ENCODE measurements around the gene CIAPIN1.
"Not testable (repeated sequence)": the region's sequence is repeated elsewhere in the genome, so short reads cannot be mapped to it uniquely, and the experiment has no call there.

The CIAPIN1 gene

DNA sequence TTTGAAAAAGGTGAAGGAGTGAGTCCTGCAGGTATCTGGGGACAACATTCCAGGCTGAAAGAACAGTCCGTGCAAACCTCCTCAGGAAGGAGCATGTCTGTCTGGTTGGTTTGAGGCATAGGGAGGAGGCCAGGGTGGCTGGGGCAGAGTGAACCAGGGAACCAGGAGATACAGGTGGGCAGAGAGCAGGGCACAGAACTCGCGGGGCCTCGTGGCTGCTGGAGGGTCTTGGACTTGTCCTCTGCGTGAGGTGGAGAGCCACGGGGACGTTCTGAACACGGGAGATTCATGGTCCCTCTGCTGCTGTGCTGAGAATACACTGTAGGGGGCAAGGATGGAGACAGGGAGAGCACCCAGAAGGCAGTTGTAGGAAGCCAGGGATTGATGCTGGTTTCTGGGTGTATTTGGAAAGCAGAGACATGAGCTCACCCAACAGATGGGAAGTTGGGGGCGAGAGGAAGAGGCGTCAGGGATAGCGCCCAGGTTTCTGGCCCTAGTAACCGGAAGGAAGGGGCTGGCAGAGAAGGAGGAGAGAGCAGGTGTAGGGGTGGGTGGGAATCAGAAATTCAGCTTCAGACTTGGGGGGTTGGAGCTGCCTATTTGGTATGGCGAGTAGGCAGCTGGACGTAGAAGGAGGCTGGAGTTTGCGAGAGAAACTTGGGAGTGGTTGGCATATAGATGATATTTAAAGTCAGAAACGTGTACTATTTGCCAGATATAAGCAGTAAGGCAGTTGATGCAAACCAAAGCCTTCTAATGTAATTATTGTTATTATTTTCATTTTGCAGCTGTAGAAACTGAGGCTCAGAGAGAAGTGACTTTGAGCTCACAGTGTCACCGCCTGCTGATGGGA is 43.0 kb downstream of the CIAPIN1 start, which contains the start of gene CCL17:
TSS of gene CCL17 (plus strand) at position 803 of the 853 bp plus-strand sequence. CDS start 9,166 bp downstream, outside the sequence.
- no peak for DNase-seq

DNA sequence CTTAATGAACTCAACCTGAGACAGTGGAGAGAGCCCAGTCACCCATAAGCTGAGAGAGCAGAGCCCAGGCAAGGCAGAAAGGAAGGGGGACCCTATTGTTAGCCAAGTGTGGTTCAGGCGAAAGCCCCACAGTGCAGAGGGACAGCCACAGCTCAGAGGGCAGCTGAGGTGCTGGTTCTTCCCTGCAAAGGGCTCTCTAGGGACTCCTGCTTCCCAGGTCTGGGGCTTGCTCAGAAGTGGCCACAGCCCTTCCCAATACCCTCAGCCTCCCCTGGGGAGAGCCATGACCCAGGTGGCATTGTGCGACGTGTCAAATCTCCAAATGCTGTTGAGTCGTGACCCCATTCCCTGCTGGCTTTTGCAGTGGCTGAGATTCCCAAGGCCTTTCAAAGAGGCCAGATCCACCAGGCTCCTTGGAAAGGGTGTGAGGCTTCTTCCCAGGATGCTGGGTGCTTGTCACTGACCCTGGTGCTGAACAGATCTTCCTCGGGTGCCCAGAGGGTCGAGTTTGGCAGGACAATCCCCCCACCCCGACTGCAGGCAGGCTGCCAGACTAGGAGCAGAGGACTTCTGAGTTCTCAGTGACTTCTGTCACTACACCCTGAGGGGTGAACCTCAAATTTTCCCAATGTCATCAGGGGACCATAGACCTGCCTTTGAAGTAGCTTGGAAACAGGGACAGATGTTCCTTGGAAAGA is 45.1 kb downstream of the CIAPIN1 start:
- DNase-seq = no peak

GRCh38 chr16:57397493-57397892 is 49.7 kb downstream of the CIAPIN1 start:
- DNase-seq = not testable (repeated sequence)

DNA sequence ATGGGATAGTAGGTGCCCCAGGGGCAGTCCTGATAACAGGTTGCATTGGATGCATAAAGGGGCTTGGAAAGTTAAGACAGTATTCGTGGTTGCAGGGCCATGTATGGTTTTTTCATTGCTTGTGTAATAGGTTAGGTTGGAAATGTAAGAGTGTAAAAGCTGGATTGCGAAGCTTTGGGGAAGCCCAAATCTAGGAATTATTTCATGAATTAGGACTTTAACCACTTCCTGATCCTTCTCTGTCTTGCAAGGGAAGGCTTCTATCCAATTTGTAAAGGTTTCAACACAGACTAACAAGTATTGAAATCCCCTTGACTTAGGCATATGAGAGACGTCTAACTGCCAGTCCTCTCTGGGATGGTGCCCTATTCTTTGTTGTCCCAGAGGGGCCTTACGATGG is 50.4 kb downstream of the CIAPIN1 start:
- DNase-seq = no peak

DNA sequence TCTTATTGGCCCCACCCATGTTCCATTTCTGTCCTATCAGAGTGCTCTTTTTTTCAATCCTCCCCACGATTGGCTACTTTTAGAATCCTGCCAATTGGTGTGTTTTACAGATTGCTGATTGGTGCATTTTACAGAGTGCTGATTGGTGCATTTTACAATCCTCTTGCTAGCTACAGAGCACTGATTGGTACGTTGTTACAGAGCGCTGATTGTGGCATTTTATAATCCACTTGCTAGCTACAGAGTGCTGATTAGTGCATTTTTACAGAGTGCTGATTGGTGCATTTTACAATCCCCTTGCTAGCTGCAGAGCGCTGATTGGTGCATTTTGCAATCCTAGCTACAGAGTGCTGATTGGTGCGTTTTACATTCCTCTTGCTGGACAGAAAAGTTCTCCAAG is 52.2 kb downstream of the CIAPIN1 start:
- DNase-seq = no peak

DNA sequence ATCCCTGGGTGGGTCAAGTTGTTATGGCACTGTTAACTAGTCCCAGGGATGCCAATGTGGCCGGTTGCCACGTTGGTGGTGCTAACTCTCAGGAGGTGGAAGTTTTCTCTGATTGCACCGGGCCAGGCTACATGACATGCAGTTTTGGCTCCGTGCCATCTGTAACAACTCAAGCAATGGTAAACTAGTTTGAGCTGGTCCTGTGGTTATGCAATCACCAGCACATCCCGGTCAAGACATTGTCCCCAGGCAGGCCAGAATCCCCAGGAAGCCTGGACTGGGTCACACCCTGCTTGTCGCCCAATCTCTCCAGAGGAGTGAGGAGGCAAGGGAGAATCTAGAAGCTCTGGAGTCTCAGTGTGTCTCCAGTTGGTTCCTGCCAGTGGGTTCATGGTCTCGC is 52.7 kb downstream of the CIAPIN1 start:
- no peak for DNase-seq

DNA sequence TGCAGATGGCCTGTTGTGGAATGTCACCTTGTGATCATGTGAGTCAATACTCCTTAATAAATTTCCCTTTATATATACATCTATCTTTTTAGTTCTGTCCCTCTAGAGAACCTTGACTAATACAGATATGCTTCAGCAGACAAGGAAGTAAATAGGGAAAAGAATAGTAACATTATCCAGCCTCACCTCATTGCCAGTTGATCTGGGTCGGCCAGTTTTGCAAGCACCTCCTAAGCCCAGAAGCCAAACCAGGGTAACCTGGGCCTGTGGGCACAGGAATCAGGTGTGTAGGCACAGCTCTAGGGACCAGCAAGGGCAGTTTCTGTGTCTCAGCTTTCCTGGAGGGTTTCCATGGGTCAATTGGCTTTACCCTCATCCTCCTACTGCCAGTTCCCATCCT is 54.5 kb downstream of the CIAPIN1 start:
- DNase-seq = no peak

DNA sequence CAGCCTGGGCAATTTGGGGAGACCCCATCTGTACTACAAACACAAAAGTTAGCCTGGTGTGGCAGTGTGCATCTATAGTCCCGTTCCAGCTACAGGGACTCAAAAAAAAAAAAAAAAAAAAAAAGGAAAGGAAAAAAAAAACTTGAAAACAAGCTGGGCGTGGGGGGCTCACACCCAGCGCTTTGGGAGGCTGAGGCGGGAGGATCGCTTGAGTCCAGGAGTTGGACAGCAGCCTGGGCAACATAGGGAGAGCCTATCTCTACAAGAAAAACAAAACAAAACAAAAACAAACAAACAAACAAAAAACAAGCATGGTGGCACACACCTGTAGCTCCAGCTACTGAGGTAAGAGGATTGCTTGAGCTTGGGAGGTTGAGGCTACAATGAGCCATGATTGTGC is 55.5 kb downstream of the CIAPIN1 start:
- DNase-seq = no peak

DNA sequence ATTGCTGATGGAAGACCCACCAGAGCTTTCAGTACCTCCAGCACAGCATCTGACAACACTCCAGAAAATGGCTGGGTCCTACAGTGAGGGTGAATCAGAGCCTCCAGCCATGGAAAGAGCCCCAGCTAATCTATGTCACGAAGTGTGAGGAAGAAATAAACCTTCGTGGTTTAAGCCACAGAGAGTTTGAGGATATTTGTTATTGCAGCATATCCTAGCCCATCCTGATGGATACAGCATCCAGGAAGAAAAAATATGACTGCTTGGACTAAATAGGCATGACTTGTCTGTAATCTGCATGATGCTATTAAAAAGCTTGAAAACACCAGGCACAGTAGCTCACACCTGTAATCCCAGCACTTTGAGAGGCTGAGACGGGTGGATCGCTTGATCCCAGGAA is 55.9 kb downstream of the CIAPIN1 start:
- DNase-seq = no peak

DNA sequence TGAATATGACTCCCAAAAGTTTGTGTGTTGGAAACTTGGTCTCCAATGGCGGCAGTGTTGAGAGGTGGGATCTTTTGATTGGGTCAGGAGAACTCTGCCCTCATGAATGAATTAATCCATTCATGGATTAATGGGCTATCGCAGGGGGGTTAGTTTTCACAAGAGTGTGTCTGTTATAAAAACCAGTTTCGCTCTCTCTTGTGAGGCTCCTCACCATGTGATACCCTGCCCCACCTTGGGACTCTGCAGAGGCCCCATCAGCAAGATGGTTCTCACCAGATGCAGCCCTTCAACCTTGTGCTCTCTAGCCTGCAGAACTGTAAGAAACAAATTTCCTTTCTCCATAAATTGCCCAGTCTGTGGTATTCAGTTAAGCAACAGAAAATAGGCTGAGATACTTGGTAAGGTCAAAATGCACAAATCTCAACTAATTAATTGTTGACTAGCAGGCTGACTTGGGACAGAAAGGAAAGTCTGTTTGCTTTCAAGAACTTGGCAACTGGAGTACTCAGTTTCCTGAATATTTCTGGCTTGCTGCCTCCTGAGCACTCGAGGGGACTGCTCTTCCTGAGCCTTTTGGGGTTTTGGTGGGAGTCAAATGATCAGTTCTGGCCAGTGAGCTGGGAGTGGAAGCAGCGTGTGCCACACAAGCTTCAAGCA is 56.4 kb downstream of the CIAPIN1 start:
- DNase-seq = no peak

- DNase-seq = no peak
Measured at GRCh38 chr16:57389087-57389468, 58.1 kb downstream of the CIAPIN1 start.

DNA sequence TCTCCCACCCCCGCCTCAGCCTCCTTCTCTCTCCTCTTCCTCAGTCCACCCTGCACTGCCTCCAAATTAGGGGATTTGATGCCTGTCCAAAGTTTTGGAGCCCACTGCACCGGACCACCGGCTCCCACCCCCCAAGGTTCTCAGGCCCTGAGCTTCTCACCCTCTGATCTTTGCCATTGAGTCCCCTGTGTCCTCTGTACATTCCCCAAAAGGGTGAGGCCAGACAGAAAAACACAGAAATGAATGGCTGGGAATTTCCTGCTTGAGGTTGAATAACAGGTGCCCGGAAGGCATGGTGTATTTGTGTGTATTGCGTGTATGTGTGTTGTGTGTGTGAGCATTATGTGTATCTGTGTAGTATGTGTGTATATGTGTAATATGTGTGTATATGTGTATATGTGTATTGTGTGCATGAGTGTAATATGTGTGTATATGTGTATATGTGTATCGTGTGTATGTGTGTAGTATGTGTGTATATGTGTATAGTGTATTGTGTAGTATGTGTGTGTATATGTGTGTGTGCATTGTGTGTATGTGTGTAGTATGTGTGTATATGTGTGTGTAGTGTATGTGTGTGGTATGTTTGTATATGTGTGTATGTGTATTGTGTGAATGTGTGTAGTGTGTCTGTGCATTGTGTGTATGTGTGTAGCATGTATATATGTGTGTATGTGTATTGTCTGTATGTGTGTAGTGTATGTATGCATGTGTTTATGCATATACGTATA is 58.7 kb downstream of the CIAPIN1 start:
- no peak for DNase-seq

DNA sequence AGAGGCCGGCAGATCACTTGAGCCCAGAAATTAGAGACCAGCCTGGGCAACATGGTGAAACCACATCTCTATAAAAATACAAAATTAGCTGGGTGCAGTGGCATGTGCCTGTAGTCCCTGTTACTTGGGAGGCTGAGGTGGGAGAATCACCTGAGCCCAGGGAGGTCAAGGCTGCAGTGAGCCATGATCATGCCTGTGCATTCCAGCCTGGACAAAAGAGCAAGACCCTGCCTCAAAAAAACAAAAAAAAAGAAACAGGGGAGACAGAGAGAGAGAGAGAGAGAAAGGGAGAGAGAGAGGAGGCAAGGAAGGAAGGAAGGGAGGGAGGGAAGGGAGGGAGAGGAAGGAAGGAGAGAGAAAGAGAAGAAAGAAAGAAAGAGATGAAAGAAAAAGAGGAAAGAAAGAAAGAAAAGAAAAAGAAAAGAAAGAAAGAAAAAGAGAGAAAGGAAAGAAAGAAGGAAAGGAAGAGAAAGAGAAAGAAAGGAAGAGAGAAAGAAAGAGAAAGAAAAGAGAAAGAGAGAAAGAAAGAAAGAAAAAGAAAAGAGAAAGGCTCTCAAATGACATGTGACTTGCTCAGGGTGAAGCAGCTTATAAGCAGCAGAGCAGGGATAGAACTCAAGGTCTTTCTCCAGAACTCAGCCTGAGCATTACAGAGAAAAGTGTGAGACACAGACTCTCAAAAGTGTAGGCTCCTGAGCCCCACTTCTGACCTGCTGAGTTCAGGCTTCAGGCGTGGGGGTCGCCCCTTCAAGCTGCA is 59.4 kb downstream of the CIAPIN1 start:
- no peak for DNase-seq

- DNase-seq = peak; percentile 69
Measured at GRCh38 chr16:57386381-57386951, 60.7 kb downstream of the CIAPIN1 start.

- no peak for DNase-seq
Measured at GRCh38 chr16:57385083-57385482, 62.1 kb downstream of the CIAPIN1 start.

DNA sequence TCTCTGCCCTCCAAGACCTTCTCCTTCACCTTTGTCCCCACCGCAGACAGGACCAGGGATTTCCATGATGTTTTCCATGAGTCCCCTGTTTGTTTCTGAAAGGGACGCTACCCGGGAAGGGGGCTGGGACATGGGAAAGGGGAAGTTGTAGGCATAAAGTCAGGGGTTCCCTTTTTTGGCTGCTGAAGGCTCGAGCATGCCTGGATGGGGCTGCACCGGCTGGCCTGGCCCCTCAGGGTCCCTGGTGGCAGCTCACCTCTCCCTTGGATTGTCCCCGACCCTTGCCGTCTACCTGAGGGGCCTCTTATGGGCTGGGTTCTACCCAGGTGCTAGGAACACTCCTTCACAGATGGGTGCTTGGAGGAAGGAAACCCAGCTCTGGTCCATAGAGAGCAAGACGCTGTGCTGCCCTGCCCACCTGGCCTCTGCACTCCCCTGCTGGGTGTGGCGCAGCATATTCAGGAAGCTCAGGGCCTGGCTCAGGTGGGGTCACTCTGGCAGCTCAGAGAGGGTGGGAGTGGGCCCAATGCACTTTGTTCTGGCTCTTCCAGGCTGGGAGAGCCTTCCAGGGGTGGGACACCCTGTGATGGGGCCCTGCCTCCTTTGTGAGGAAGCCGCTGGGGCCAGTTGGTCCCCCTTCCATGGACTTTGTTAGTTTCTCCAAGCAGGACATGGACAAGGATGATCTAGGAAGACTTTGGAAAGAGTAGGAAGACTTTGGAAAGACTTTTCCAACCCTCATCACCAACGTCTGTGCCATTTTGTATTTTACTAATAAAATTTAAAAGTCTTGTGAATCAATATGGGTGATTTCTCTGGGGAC is 62.7 kb downstream of the CIAPIN1 start:
- DNase-seq = no peak

DNA sequence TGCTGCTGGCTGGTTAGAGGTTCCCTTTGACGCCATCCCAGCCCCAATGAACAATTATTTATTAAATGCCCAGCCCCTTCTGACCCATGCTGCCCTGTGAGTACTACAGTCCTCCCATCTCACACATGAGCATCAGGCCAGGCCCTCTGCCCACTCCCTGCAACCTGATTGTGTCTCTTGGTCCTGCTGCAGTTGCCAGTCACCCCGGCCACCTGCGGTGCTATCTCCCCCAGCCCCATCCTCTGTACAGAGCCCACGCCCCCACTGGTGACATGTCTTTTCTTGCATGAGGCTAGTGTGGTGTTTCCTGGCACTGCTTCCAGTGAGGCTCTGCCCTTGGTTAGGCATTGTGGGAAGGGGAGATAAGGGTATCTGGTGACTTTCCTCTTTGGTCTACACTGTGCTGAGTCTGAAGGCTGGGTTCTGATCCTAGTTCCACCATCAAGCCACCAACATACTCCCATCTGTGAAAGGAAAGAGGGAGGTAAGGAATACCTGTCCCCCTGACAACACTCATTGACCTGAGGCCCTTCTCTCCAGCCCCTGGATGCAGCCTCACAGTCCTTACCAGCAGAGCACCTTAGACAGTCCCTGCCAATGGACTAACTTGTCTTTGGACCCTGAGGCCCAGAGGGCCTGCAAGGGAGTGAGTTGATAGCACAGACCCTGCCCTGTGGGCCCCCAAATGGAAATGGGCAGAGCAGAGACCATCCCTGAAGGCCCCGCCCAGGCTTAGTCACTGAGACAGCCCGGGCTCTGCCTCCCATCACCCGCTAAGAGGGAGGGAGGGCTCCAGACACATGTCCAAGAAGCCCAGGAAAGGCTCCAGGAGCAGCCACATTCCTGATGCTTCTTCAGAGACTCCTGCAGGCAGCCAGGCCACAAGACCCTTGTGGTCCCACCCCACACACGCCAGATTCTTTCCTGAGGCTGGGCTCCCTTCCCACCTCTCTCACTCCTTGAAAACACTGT is 63.6 kb downstream of the CIAPIN1 start:
- DNase-seq = peak; percentile 71

- DNase-seq = no peak
Measured at GRCh38 chr16:57382535-57383275, 64.5 kb downstream of the CIAPIN1 start.
